Neural cell (in vitro differentiated cells): ENCODE results near the gene RAPGEF5. TPM values are rescaled to one million over a fixed set of nuclear protein-coding genes. Genes with fewer than 3 reads are reported as not detected.

Experiments
- H2AFZ ChIP-seq: fragments of 200-600, 300-800 bp; sonication (generic), shearing (Covaris generic); 2 replicates; pipeline ENCODE4 v1.6.0; 2014; ENCODE audit warnings: low read depth, mild to moderate bottlenecking, antibody characterized with exemption, low read length, moderate library complexity
- H3F3A ChIP-seq: fragments of 200-600 bp; shearing (Covaris generic); 2 replicates; pipeline ENCODE4 v1.6.1; 2016; ENCODE audit warnings: mild to moderate bottlenecking, moderate library complexity, mixed read lengths, antibody characterized with exemption, low read length; ENCODE audit not compliant: insufficient read depth, poor library complexity, severe bottlenecking
- H3K27ac ChIP-seq: fragments of 200-600, 300-800 bp; sonication (generic), shearing (Covaris generic); 2 replicates; pipeline ENCODE4 v1.5.1; 2014; ENCODE audit warnings: mild to moderate bottlenecking, low read length, moderate library complexity
- H3K27me3 ChIP-seq: fragments of 300-800, 200-600 bp; sonication (generic), shearing (Covaris generic); 2 replicates; pipeline ENCODE4 v1.6.0; 2014; ENCODE audit warnings: mild to moderate bottlenecking, low read depth, low read length, moderate library complexity; ENCODE audit not compliant: insufficient read depth
- H3K36me3 ChIP-seq: fragments of 300-800, 200-600 bp; sonication (generic), shearing (Covaris generic); 2 replicates; pipeline ENCODE4 v1.5.1; 2014; ENCODE audit warnings: mild to moderate bottlenecking, antibody characterized with exemption, low read length, moderate library complexity; ENCODE audit not compliant: insufficient read depth
- H3K4me2 ChIP-seq: fragments of 300-800, 200-600 bp; sonication (generic), shearing (Covaris generic); 2 replicates; pipeline ENCODE4 v1.6.0; 2014; ENCODE audit warnings: mild to moderate bottlenecking, low read length
- H3K4me3 ChIP-seq: fragments of 300-800, 200-600 bp; sonication (generic), shearing (Covaris generic); 2 replicates; pipeline ENCODE4 v1.5.1; 2014; ENCODE audit warnings: mild to moderate bottlenecking, low read length, moderate library complexity
- H3K79me2 ChIP-seq: fragments of 200-600 bp; shearing (Covaris generic); replicated peaks from 2 replicates; pipeline ENCODE4 v1.6.0; 2014; ENCODE audit warnings: mild to moderate bottlenecking, low read length, moderate library complexity; ENCODE audit not compliant: insufficient read depth
- H3K9ac ChIP-seq: fragments of 300-800, 200-600 bp; sonication (generic), shearing (Covaris generic); 2 replicates; pipeline ENCODE4 v1.6.1; 2016; ENCODE audit warnings: mild to moderate bottlenecking, low read length, mixed read lengths
- H3K9me2 ChIP-seq: fragments of 200-600 bp; shearing (Covaris generic); 2 replicates; pipeline ENCODE4 v1.6.1; 2016; ENCODE audit warnings: mild to moderate bottlenecking, low read length, mixed read lengths; ENCODE audit not compliant: insufficient read depth
- H3K9me3 ChIP-seq: fragments of 200-600, 300-800 bp; sonication (generic), shearing (Covaris generic); 2 replicates; pipeline ENCODE4 v1.6.1; 2016; ENCODE audit warnings: mild to moderate bottlenecking, mixed run types, low read length, moderate library complexity, mixed read lengths
- H4K20me1 ChIP-seq: fragments of 200-600 bp; shearing (Covaris generic); 2 replicates; pipeline ENCODE4 v1.6.1; 2016; ENCODE audit warnings: mild to moderate bottlenecking, mixed run types; ENCODE audit not compliant: insufficient read depth
- EP300 ChIP-seq: fragments of 450-650 bp; conservative IDR thresholded peaks from 2 replicates; pipeline ENCODE4 v1.6.1; 2014; ENCODE audit warnings: antibody characterized with exemption, mild to moderate bottlenecking, moderate library complexity; ENCODE audit not compliant: poor library complexity, severe bottlenecking
- EZH2 ChIP-seq: fragments of 200-600, 300-800 bp; shearing (Covaris generic), sonication (generic); IDR thresholded peaks from 2 replicates; pipeline ENCODE4 v1.6.1; 2014; ENCODE audit warnings: antibody characterized with exemption, low read length, borderline replicate concordance, mild to moderate bottlenecking; ENCODE audit not compliant: insufficient read depth, poor library complexity, severe bottlenecking
- MXI1 ChIP-seq: fragments of 450-650 bp; conservative IDR thresholded peaks from 2 replicates; pipeline ENCODE4 v1.6.1; 2014; ENCODE audit warnings: antibody characterized with exemption, mild to moderate bottlenecking; ENCODE audit not compliant: poor library complexity, severe bottlenecking
- POLR2AphosphoS5 ChIP-seq: IDR thresholded peaks from 2 replicates; pipeline ENCODE4 v1.6.1; 2012
- RAD21 ChIP-seq: fragments of 450-650 bp; conservative IDR thresholded peaks from 2 replicates; pipeline ENCODE4 v1.6.1; 2014; ENCODE audit warnings: antibody characterized with exemption, mild to moderate bottlenecking, moderate library complexity
- REST ChIP-seq: IDR thresholded peaks from 2 replicates; pipeline ENCODE4 v1.6.1; 2012; ENCODE audit warnings: borderline replicate concordance
- SMC3 ChIP-seq: fragments of 450-650 bp; conservative IDR thresholded peaks from 2 replicates; pipeline ENCODE4 v1.6.1; 2014; ENCODE audit warnings: antibody characterized with exemption, mild to moderate bottlenecking, moderate library complexity; ENCODE audit not compliant: poor library complexity
- TAF1 ChIP-seq: IDR thresholded peaks from 2 replicates; pipeline ENCODE4 v1.6.1; 2012; ENCODE audit warnings: low read depth
- polyA plus RNA-seq: library from polyadenylated mRNA; depleted of rRNA; stranded (reverse); fragments of >200 nt; gene quantifications from 2 replicates; pipeline ENCODE4 v1.2.3, GENCODE V29; 2014
- TF ChIP-seq, protein P1 (sequence below): fragments of 450-650 bp; IDR thresholded peaks from 2 replicates; pipeline ENCODE4 v1.5.1; 2014; ENCODE audit warnings: antibody characterized with exemption, mild to moderate bottlenecking, moderate library complexity; ENCODE audit not compliant: poor library complexity, severe bottlenecking

Gene RAPGEF5
- polyA plus RNA-seq, 1 donor from 2014 or later, result 48.0 TPM

- Histone ChIP-seq H3K79me2 (no peaks in the 10 kb centered on the region), H3K27me3 (no peaks in the 10 kb centered on the region), H3K4me3 (no peak overlapping the region), H3K27ac (no peak overlapping the region), H2AFZ (no peak overlapping the region), H3K9me2 (no peaks in the 10 kb centered on the region), H3F3A (no peaks in the 10 kb centered on the region), H3K4me2 (no peak overlapping the region), H3K36me3 (no peaks in the 10 kb centered on the region), H3K9me3 (no peaks in the 10 kb centered on the region), H4K20me1 (no peaks in the 10 kb centered on the region), H3K9ac (no peak overlapping the region)
- no peak for TF ChIP-seq MXI1
- no peak for TF ChIP-seq EZH2
- no peak for TF ChIP-seq EP300
- TF ChIP-seq, protein P1, sequence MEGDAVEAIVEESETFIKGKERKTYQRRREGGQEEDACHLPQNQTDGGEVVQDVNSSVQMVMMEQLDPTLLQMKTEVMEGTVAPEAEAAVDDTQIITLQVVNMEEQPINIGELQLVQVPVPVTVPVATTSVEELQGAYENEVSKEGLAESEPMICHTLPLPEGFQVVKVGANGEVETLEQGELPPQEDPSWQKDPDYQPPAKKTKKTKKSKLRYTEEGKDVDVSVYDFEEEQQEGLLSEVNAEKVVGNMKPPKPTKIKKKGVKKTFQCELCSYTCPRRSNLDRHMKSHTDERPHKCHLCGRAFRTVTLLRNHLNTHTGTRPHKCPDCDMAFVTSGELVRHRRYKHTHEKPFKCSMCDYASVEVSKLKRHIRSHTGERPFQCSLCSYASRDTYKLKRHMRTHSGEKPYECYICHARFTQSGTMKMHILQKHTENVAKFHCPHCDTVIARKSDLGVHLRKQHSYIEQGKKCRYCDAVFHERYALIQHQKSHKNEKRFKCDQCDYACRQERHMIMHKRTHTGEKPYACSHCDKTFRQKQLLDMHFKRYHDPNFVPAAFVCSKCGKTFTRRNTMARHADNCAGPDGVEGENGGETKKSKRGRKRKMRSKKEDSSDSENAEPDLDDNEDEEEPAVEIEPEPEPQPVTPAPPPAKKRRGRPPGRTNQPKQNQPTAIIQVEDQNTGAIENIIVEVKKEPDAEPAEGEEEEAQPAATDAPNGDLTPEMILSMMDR, result no peak
- no peak for TF ChIP-seq REST
- no peak for TF ChIP-seq SMC3
- TF ChIP-seq RAD21, result no peak
- no peak for TF ChIP-seq TAF1
- TF ChIP-seq POLR2AphosphoS5, result no peak
Observed at GRCh38 chr7:22344655-22345054, 12.3 kb downstream of the RAPGEF5 start.

GRCh38 chr7:22343612-22344011 is 13.3 kb downstream of the RAPGEF5 start:
- Histone ChIP-seq H3F3A (no peaks in the 10 kb centered on the region), H3K9me3 (no peaks in the 10 kb centered on the region), H3K9me2 (no peaks in the 10 kb centered on the region), H4K20me1 (no peaks in the 10 kb centered on the region), H3K36me3 (no peaks in the 10 kb centered on the region), H3K4me2 (no peak overlapping the region), H3K4me3 (no peak overlapping the region), H3K27me3 (no peaks in the 10 kb centered on the region), H3K27ac (no peak overlapping the region), H3K9ac (no peak overlapping the region), H2AFZ (no peak overlapping the region), H3K79me2 (no peaks in the 10 kb centered on the region)
- TF ChIP-seq POLR2AphosphoS5 (no peak), MXI1 (no peak), EZH2 (no peak), REST (no peak), EP300 (no peak)
- TF ChIP-seq, protein P1, result no peak
